ENCODE results near the gene VWA1.
"Not testable (repeated sequence)": the region's sequence is repeated elsewhere in the genome, so short reads cannot be mapped to it uniquely, and the experiment has no call there.

The VWA1 gene

DNA sequence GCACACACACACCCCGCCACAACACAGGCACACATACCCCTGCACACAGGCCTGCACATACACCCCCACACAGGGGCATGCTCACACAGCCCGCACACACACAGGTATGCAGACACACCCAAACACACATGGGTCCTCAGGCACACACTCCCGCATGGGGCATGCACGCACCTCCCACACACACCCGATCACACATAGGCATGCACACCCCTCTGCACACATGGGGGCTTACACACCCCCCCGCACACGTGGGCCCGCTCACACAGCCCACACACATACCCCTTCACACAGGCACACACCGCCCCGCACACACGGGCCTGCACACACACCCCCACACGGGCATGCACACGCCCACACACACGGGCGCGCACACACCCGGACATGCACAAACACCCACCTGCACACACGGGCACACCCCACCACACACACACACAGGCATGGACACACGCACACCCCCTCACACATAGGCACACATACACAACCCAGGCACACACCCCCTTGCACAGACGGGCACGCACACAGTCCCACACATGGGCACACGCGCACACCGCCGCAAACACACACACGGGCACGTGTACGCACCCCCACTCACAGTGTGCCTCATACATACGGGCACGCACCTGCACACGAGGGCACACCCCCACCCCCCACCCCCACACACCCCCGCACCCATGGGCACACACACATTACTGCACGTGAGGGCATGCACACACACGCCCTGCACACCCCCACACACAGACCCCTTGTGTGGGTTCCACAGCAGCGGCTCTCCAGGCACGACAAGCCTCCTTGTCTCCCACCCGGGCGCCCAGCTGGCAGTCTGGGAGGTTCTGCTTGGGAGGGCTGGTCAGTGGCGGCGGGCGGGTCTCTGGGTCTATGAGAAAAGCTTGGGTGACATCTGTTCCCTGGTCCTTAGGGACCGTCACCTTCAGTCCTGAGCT is 44.3 kb downstream of the VWA1 start:
- H3K27me3 ChIP-seq (ENCODE audit: insufficient read depth, low read depth) = no peaks in the 10 kb centered on the region
- no peaks in the 10 kb centered on the region for H4K20me1 ChIP-seq (ENCODE audit: insufficient read depth)
- no peak overlapping the region for H3K27ac ChIP-seq
- H2AFZ ChIP-seq (ENCODE audit: low read depth) = no peak overlapping the region
- H3K9ac ChIP-seq = no peak overlapping the region
- H3K36me3 ChIP-seq (ENCODE audit: insufficient read depth) = peaks cover 18% of the 10 kb centered on the region
- H3K4me2 ChIP-seq = no peak overlapping the region
- no peaks in the 10 kb centered on the region for H3K4me1 ChIP-seq (ENCODE audit: low read depth, poor library complexity, severe bottlenecking)
- no peak for TF ChIP-seq CTCF (conservative IDR thresholded peaks at IDR 0.05; ENCODE audit: low read depth, low read length)
- H3K79me2 ChIP-seq (ENCODE audit: insufficient read depth, low read depth) = peaks cover 32% of the 10 kb centered on the region
- H3K4me3 ChIP-seq (IDR thresholded peaks at IDR 0.05; ENCODE audit: insufficient read depth, low read depth, low read length) = no peak overlapping the region

- H4K20me1 ChIP-seq (ENCODE audit: insufficient read depth); H2AFZ ChIP-seq (ENCODE audit: low read depth); H3K4me3 ChIP-seq (IDR thresholded peaks at IDR 0.05; ENCODE audit: insufficient read depth, low read depth, low read length); H3K4me1 ChIP-seq (ENCODE audit: low read depth, poor library complexity, severe bottlenecking); H3K27ac ChIP-seq; H3K27me3 ChIP-seq (ENCODE audit: insufficient read depth, low read depth); H3K9ac ChIP-seq; H3K4me2 ChIP-seq: not testable (repeated sequence)
- Histone ChIP-seq H3K36me3 (ENCODE audit: insufficient read depth) (peaks cover 18% of the 10 kb centered on the region), H3K79me2 (ENCODE audit: insufficient read depth, low read depth) (peaks cover 27% of the 10 kb centered on the region)
Observed at GRCh38 chr1:1480488-1480867, 45.0 kb downstream of the VWA1 start.

GRCh38 chr1:1481811-1482210 is 46.3 kb downstream of the VWA1 start:
- not testable (repeated sequence) for H3K4me3 ChIP-seq (IDR thresholded peaks at IDR 0.05; ENCODE audit: insufficient read depth, low read depth, low read length); H3K9ac ChIP-seq; H3K4me1 ChIP-seq (ENCODE audit: low read depth, poor library complexity, severe bottlenecking); H2AFZ ChIP-seq (ENCODE audit: low read depth); H3K4me2 ChIP-seq; H4K20me1 ChIP-seq (ENCODE audit: insufficient read depth); H3K27ac ChIP-seq; H3K27me3 ChIP-seq (ENCODE audit: insufficient read depth, low read depth)
- Histone ChIP-seq H3K36me3 (ENCODE audit: insufficient read depth) (peaks cover 18% of the 10 kb centered on the region), H3K79me2 (ENCODE audit: insufficient read depth, low read depth) (peaks cover 13% of the 10 kb centered on the region)

DNA sequence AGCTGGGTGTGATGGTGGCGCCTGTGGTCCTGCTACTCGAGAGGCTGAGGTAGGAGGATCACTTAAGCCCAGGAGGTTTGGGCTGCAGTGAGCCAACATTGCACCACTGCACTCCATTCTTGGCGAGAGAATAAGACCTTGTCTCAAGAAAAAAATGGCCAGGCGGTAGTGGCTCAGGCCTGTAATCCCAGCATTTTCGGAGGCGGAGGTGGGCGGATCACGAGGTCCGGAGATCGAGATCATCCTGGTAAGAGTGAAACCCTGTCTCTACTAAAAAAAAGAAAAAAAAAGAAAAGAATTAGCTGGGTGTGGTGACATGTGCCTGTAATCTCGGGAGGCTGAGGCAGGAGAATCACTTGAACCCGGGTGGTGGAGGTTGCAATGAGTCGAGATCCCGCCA is 47.4 kb downstream of the VWA1 start:
- Histone ChIP-seq H3K79me2 (ENCODE audit: insufficient read depth, low read depth) (peaks cover 5% of the 10 kb centered on the region; the same call in 1 of the 2 replicates), H4K20me1 (ENCODE audit: insufficient read depth) (no peaks in the 10 kb centered on the region), H3K4me3 (IDR thresholded peaks at IDR 0.05; ENCODE audit: insufficient read depth, low read depth, low read length) (no peak overlapping the region), H3K9ac (no peak overlapping the region), H3K27me3 (ENCODE audit: insufficient read depth, low read depth) (no peaks in the 10 kb centered on the region), H2AFZ (ENCODE audit: low read depth) (no peak overlapping the region), H3K36me3 (ENCODE audit: insufficient read depth) (peaks cover 20% of the 10 kb centered on the region; the same call in 1 of the 2 replicates), H3K4me1 (ENCODE audit: low read depth, poor library complexity, severe bottlenecking) (no peaks in the 10 kb centered on the region), H3K4me2 (no peak overlapping the region), H3K27ac (no peak overlapping the region)
- no peak for TF ChIP-seq CTCF (conservative IDR thresholded peaks at IDR 0.05; ENCODE audit: low read depth, low read length)

DNA sequence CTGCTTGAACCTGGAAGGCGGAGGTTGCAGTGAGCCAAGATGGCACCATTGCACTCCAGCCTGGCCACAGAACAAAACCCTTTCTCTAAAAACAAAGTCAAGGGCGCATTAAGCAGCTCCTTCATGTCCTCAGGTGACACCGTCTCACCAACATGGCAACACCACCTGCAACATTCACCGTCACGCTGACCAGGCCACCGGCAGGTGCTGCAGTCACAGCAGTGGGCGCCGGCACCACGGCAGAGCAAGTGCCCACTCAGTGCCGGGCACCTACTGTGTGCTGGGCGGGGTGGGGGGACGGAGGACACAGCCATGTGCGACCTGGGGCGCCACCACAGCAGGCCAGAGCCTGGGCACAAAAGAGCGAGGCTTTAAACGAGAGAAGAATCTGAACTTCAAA is 48.2 kb downstream of the VWA1 start:
- Histone ChIP-seq H3K36me3 (ENCODE audit: insufficient read depth) (peaks cover 17% of the 10 kb centered on the region; the same call in 1 of the 2 replicates), H3K4me3 (IDR thresholded peaks at IDR 0.05; ENCODE audit: insufficient read depth, low read depth, low read length) (no peak overlapping the region), H3K4me2 (no peak overlapping the region), H3K27me3 (ENCODE audit: insufficient read depth, low read depth) (no peaks in the 10 kb centered on the region), H4K20me1 (ENCODE audit: insufficient read depth) (no peaks in the 10 kb centered on the region), H3K4me1 (ENCODE audit: low read depth, poor library complexity, severe bottlenecking) (no peaks in the 10 kb centered on the region), H3K9ac (no peak overlapping the region), H2AFZ (ENCODE audit: low read depth) (no peak overlapping the region), H3K27ac (no peak overlapping the region), H3K79me2 (ENCODE audit: insufficient read depth, low read depth) (no peaks in the 10 kb centered on the region; the same call in 1 of the 2 replicates)
- TF ChIP-seq CTCF (conservative IDR thresholded peaks at IDR 0.05; ENCODE audit: low read depth, low read length) = no peak

DNA sequence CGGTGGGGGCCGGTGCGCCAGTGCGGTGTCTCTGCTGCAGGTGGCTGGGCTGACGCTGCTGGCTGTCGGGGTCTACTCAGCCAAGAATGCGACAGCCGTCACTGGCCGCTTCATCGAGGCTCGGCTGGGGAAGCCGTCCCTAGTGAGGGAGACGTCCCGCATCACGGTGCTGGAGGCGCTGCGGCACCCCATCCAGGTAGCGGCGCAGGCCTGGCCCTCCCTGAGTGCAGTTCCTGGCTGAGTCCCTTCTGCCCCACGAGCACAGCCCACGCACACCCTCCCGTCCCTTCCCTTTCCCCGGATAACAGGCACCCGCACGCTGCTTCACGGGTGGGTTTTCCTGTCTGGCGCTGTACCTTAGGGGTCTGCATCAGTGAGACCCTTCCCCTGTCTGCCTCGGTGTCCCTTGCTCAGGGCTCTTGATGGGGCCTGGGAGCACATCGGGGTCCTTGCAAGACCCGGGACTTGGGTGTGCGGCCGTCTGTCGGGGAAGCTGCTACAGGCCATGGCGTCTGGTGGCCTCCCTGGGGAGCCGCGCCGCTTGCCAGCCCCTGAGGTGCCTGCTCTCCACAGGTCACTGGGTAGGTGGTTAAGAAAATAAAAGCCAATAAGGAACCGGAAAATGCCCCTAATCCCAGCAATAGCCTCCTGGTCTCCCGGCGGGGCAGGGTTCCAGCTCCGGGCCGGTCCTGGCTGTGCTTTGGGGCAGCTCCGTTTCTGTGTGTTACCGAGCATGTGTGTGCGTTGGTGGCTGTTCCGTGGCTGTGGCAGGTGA is 49.7 kb downstream of the VWA1 start:
- H3K4me2 ChIP-seq; H3K27me3 ChIP-seq (ENCODE audit: insufficient read depth, low read depth); H3K4me3 ChIP-seq (IDR thresholded peaks at IDR 0.05; ENCODE audit: insufficient read depth, low read depth, low read length); H3K27ac ChIP-seq; H3K9ac ChIP-seq; H4K20me1 ChIP-seq (ENCODE audit: insufficient read depth); H2AFZ ChIP-seq (ENCODE audit: low read depth); H3K4me1 ChIP-seq (ENCODE audit: low read depth, poor library complexity, severe bottlenecking); H3K79me2 ChIP-seq (ENCODE audit: insufficient read depth, low read depth): not testable (repeated sequence)
- peaks cover 17% of the 10 kb centered on the region; the same call in 1 of the 2 replicates for H3K36me3 ChIP-seq (ENCODE audit: insufficient read depth)

GRCh38 chr1:1485755-1486317 is 50.3 kb downstream of the VWA1 start:
- not testable (repeated sequence) for H3K27ac ChIP-seq; H4K20me1 ChIP-seq (ENCODE audit: insufficient read depth); H3K4me2 ChIP-seq; H2AFZ ChIP-seq (ENCODE audit: low read depth); H3K79me2 ChIP-seq (ENCODE audit: insufficient read depth, low read depth); H3K27me3 ChIP-seq (ENCODE audit: insufficient read depth, low read depth); H3K4me3 ChIP-seq (IDR thresholded peaks at IDR 0.05; ENCODE audit: insufficient read depth, low read depth, low read length); H3K4me1 ChIP-seq (ENCODE audit: low read depth, poor library complexity, severe bottlenecking); H3K9ac ChIP-seq
- peaks cover 17% of the 10 kb centered on the region; the same call in 1 of the 2 replicates for H3K36me3 ChIP-seq (ENCODE audit: insufficient read depth)
